ENCODE results near the gene CRPPA.
"Not testable (repeated sequence)": the region's sequence is repeated elsewhere in the genome, so short reads cannot be mapped to it uniquely, and the experiment has no call there.

CRPPA gene

GRCh38 chr7:16460789-16461493, 39.6 kb upstream of the CRPPA start:
- TF ChIP-seq CTCF (IDR thresholded peaks at IDR 0.05; ENCODE audit: borderline replicate concordance, control extremely low read depth, extremely low read depth, insufficient read depth, missing control alignments) = no peak
- in situ Hi-C loops (cut with MboI; ENCODE audit: low sequenced_read_pairs, unreplicated experiment) = no loop called here
- DNase-seq (ENCODE audit: low spot score) = no peak

- DNase-seq (ENCODE audit: low spot score); in situ Hi-C loops (cut with MboI; ENCODE audit: low sequenced_read_pairs, unreplicated experiment): not testable (repeated sequence)
Measured at GRCh38 chr7:16456303-16456702, 35.0 kb upstream of the CRPPA start.

DNA sequence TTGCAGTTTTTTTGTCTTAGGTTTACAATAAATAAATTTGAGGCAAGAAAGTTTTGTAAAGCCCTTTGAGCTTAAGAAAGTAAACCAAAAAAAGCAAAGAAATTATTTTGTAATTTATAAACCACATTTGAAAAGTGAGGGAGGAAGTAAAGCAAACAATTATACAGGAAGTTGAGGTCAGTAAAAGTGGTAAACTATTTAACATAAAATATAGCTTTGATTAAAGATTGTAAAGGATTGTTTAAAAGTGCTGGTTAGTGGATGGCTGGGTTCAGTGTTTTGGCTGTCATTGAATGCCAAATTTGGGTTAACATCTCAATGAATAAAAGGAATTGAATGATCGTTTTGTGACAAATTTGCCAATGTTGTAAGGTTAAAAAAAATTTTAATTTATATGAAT, 34.3 kb upstream of the CRPPA start:
- no peak for DNase-seq (ENCODE audit: low spot score)
- TF ChIP-seq CTCF (IDR thresholded peaks at IDR 0.05; ENCODE audit: borderline replicate concordance, control extremely low read depth, extremely low read depth, insufficient read depth, missing control alignments) = no peak
- in situ Hi-C loops (cut with MboI; ENCODE audit: low sequenced_read_pairs, unreplicated experiment) = no loop called here

GRCh38 chr7:16450366-16450765, 29.0 kb upstream of the CRPPA start:
- no peak for DNase-seq (ENCODE audit: low spot score)
- TF ChIP-seq CTCF (IDR thresholded peaks at IDR 0.05; ENCODE audit: borderline replicate concordance, control extremely low read depth, extremely low read depth, insufficient read depth, missing control alignments) = no peak
- in situ Hi-C loops (cut with MboI; ENCODE audit: low sequenced_read_pairs, unreplicated experiment) = no loop called here

DNA sequence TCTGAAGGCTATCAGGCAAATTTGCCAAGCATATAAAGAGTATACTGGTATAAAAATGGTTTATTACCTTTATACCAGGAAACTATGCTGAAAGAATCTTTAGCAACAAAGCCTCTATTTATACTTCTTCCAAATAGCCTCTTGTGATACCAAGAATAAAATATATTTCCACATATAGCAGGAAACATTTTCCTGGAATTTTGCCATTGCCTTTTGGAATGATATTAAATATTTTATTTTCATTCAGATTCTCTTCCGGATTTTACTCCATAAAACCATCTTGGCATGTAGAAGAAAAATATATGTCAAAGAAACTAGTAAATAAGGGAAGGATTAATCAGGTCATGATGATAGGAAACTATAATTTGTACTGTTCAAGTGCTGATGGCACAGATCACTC, 26.5 kb upstream of the CRPPA start:
- DNase-seq (ENCODE audit: low spot score) = no peak
- TF ChIP-seq CTCF (IDR thresholded peaks at IDR 0.05; ENCODE audit: borderline replicate concordance, control extremely low read depth, extremely low read depth, insufficient read depth, missing control alignments) = no peak

DNA sequence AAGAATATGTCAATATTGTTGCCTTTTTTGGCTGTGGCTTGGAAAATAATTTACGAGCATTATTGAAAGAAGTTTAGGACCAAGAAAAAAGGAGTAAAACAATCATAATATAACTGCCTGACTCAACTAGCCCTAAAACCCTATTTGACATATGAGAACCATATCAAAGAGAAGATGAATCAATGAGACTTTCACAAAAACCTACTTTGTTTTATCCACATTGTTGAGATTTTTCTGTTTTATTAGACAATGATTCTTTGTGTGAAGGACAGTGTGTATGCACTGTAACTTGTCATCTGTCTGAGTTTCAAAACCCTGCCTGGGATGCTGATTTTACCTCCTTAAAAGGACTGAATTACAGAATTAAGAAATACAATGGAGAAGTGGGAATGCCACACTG, 25.2 kb upstream of the CRPPA start:
- DNase-seq (ENCODE audit: low spot score) = no peak
- TF ChIP-seq CTCF (IDR thresholded peaks at IDR 0.05; ENCODE audit: borderline replicate concordance, control extremely low read depth, extremely low read depth, insufficient read depth, missing control alignments) = no peak
- in situ Hi-C loops (cut with MboI; ENCODE audit: low sequenced_read_pairs, unreplicated experiment) = no loop called here

More for the DNA sequence above, 26.5 kb upstream of the CRPPA start:
- in situ Hi-C loops (cut with MboI; ENCODE audit: low sequenced_read_pairs, unreplicated experiment) = no loop called here

- in situ Hi-C loops (cut with MboI; ENCODE audit: low sequenced_read_pairs, unreplicated experiment) = not testable (repeated sequence)
Measured at GRCh38 chr7:16443871-16444270, 22.5 kb upstream of the CRPPA start.

DNA sequence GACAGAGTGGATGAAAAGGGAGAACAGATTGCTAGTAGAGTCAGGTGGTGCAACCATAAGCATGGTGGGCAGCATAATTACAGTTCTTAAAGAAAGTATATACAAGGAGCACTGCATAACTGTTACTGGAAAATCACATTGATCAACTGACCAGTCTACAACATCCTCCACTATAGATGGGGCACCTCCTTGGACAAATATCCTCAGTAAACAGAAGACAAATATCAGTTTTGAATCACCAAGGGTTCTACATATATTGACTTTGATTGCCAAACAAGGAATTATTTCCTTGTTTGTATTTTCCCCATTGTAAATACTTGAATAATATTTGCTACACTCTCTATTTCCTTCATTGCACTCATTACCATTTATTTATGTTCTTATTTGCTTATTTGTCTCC, 17.6 kb upstream of the CRPPA start:
- no peak for TF ChIP-seq CTCF (IDR thresholded peaks at IDR 0.05; ENCODE audit: borderline replicate concordance, control extremely low read depth, extremely low read depth, insufficient read depth, missing control alignments)
- no peak for DNase-seq (ENCODE audit: low spot score)
- in situ Hi-C loops (cut with MboI; ENCODE audit: low sequenced_read_pairs, unreplicated experiment) = no loop called here

More at GRCh38 chr7:16443871-16444270, 22.5 kb upstream of the CRPPA start:
- not testable (repeated sequence) for DNase-seq (ENCODE audit: low spot score)
